Thyroid gland (tissue), 4 donors: ENCODE data around the gene AQP7.
"Not testable (repeated sequence)": the region's sequence is repeated elsewhere in the genome, so short reads cannot be mapped to it uniquely, and the experiment has no call there.

Experiments used
- POLR2A ChIP-seq, 2 donors: fragments of 450-650 bp; IDR thresholded peaks; one replicate each; pipeline ENCODE4 v1.6.1; 2017; ENCODE audit warnings: antibody characterized with exemption in 2 of 2, mild to moderate bottlenecking in 2 of 2, moderate library complexity in 1 of 2
- TF ChIP-seq, protein P1 (sequence below), 6 experiments: fragments of 200-600 bp in 3 of 6; fragments of 450-650 bp in 3 of 6; sonication (generic) in 3 of 6; IDR thresholded peaks; one replicate each; pipeline ENCODE4 v1.5.1; 2016 to 2019; ENCODE audit warnings: antibody characterized with exemption in 6 of 6, mild to moderate bottlenecking in 2 of 6, inconsistent platforms in 1 of 6, moderate library complexity in 1 of 6

DNA sequence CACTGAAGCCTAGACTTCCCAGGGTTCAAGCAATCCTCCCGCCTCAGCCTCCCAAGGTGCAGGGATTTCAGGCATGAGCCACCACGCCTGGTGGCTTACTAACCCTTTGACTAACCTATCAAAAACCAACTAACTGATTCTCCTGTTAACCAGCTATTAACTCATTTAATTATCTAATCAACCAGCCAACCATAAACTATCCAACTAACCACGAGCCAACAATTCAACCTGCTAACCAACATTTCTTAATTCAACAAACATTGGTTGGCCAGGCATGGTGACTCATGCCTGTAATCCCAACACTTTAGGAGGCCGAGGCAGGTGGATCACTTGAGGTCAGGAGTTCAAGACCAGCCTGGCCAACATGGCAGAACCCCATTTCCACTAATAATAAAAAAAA lies 3.3 kb downstream of the AQP7 start:
- TF ChIP-seq, protein P1, sequence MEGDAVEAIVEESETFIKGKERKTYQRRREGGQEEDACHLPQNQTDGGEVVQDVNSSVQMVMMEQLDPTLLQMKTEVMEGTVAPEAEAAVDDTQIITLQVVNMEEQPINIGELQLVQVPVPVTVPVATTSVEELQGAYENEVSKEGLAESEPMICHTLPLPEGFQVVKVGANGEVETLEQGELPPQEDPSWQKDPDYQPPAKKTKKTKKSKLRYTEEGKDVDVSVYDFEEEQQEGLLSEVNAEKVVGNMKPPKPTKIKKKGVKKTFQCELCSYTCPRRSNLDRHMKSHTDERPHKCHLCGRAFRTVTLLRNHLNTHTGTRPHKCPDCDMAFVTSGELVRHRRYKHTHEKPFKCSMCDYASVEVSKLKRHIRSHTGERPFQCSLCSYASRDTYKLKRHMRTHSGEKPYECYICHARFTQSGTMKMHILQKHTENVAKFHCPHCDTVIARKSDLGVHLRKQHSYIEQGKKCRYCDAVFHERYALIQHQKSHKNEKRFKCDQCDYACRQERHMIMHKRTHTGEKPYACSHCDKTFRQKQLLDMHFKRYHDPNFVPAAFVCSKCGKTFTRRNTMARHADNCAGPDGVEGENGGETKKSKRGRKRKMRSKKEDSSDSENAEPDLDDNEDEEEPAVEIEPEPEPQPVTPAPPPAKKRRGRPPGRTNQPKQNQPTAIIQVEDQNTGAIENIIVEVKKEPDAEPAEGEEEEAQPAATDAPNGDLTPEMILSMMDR (IDR thresholded peaks at IDR 0.05): not testable (repeated sequence)
- TF ChIP-seq POLR2A (IDR thresholded peaks at IDR 0.05): not testable (repeated sequence)
